ENCODE measurements around the gene BEND5.

DNA sequence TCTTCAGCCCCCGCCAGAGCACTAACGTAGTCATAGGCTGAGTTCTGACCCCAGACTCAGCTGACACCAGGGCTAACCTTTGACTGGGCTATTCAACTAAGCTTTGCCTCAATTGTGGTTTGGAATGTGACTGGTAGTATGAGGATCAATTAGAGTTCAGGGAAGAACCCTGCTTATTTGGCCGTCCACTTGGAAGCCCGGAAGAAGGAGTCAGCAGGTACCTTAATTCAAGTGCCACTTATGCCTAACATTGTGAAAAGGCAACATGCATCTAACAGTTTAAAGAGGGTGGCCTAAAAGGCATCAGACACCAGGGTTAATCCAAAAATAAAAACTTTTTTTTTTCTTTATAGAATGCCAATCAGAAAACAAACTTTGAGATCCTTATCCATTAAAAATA is 92.3 kb downstream of the BEND5 start:
- no peak for TF ChIP-seq POLR2A (IDR thresholded peaks at IDR 0.05)
- TF ChIP-seq, protein P1, sequence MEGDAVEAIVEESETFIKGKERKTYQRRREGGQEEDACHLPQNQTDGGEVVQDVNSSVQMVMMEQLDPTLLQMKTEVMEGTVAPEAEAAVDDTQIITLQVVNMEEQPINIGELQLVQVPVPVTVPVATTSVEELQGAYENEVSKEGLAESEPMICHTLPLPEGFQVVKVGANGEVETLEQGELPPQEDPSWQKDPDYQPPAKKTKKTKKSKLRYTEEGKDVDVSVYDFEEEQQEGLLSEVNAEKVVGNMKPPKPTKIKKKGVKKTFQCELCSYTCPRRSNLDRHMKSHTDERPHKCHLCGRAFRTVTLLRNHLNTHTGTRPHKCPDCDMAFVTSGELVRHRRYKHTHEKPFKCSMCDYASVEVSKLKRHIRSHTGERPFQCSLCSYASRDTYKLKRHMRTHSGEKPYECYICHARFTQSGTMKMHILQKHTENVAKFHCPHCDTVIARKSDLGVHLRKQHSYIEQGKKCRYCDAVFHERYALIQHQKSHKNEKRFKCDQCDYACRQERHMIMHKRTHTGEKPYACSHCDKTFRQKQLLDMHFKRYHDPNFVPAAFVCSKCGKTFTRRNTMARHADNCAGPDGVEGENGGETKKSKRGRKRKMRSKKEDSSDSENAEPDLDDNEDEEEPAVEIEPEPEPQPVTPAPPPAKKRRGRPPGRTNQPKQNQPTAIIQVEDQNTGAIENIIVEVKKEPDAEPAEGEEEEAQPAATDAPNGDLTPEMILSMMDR (IDR thresholded peaks at IDR 0.05), result no peak
